Testis (tissue), 2 donors: ENCODE data around the gene CAMK2G.
"Not testable (repeated sequence)": the region's sequence is repeated elsewhere in the genome, so short reads cannot be mapped to it uniquely, and the experiment has no call there.

Experiments used
- POLR2A ChIP-seq: fragments of 450-650 bp; IDR thresholded peaks from one replicate; pipeline ENCODE4 v1.6.1; 2017; ENCODE audit warnings: antibody characterized with exemption, mild to moderate bottlenecking, moderate library complexity
- TF ChIP-seq, protein P1 (sequence below), 3 experiments: fragments of 450-650 bp in 2 of 3; fragments of 200-600 bp in 1 of 3; sonication (generic) in 1 of 3; IDR thresholded peaks; one replicate each; pipeline ENCODE4 v1.5.1; 2016 to 2019; ENCODE audit warnings: antibody characterized with exemption in 3 of 3, mild to moderate bottlenecking in 2 of 3, moderate library complexity in 1 of 3

DNA sequence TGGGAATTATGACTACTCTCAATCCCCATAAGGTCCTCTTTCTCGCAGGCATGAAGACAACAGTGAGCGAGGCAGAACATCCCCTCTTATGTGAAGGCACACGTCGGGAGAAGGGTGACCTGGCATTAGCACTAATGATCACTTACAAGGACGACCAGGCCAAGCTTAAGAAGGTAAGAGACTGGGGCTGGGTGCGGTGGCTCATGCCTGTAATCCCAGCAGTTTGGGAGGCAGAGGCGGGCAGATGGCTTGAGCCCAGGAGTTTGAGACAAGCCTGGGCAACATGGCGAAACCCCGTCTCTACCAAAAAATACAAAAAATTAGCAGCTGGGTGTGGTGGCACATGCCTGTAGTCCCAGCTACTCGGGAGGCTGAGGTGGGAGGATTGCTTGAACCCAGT lies 78.9 kb downstream of the CAMK2G start:
- not testable (repeated sequence) for TF ChIP-seq POLR2A
- TF ChIP-seq, protein P1, sequence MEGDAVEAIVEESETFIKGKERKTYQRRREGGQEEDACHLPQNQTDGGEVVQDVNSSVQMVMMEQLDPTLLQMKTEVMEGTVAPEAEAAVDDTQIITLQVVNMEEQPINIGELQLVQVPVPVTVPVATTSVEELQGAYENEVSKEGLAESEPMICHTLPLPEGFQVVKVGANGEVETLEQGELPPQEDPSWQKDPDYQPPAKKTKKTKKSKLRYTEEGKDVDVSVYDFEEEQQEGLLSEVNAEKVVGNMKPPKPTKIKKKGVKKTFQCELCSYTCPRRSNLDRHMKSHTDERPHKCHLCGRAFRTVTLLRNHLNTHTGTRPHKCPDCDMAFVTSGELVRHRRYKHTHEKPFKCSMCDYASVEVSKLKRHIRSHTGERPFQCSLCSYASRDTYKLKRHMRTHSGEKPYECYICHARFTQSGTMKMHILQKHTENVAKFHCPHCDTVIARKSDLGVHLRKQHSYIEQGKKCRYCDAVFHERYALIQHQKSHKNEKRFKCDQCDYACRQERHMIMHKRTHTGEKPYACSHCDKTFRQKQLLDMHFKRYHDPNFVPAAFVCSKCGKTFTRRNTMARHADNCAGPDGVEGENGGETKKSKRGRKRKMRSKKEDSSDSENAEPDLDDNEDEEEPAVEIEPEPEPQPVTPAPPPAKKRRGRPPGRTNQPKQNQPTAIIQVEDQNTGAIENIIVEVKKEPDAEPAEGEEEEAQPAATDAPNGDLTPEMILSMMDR (IDR thresholded peaks at IDR 0.05): not testable (repeated sequence)
